Sigmoid colon (tissue), 4 donors: ENCODE measurements around the gene TMEM255B.

Source experiments
- CTCF ChIP-seq, 4 experiments: fragments of 450-650 bp in 3 of 4; fragments of 200-600 bp in 1 of 4; IDR thresholded peaks; one replicate each; pipeline ENCODE4 v1.5.1; 2016 to 2019; ENCODE audit warnings: antibody characterized with exemption in 4 of 4, mild to moderate bottlenecking in 3 of 4, moderate library complexity in 2 of 4
- EP300 ChIP-seq, 4 donors: sonication (generic); formaldehyde crosslinking; IDR thresholded peaks; one replicate each; pipeline ENCODE4 v1.6.1; 2017; ENCODE audit warnings: antibody characterized with exemption in 4 of 4
- POLR2A ChIP-seq, 2 donors: fragments of 450-650 bp; IDR thresholded peaks; one replicate each; pipeline ENCODE4 v1.6.1; 2016; ENCODE audit warnings: antibody characterized with exemption in 2 of 2, mild to moderate bottlenecking in 2 of 2, moderate library complexity in 2 of 2

DNA sequence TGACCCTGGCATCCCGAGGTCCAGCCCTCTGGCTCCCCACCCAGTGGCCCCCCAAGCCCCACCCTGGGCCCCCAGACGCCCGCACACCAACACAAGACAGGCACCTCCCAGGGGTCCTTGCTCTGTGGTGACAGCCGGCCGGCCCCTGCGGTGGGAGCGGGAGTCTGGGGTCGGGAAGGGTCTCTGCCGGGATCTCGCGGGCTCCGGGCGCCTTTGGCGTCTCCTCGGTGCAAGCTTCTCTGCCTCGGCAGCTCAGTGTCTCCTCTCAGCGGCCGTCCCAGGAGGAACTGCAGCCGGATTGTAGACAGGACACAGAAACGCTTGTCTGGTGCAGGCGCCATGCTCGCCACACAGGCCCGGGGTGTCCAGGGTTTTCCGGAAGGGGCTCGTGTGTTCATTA, 43.7 kb downstream of the TMEM255B start:
- TF ChIP-seq POLR2A (IDR thresholded peaks at IDR 0.05) (no peak), CTCF (IDR thresholded peaks at IDR 0.05) (no peak), EP300 (IDR thresholded peaks at IDR 0.05) (no peak)
